SK-N-SH treated with all-trans-retinoic acid at 6 μM for 48 hours (cell line): ENCODE results near the gene ZNF420.

ENCODE experiments used
- CREB5 ChIP-seq: fragments of 250-450 bp; sonication (Bioruptor Pico); IDR thresholded peaks from 2 replicates; pipeline ENCODE4 v1.5.1; 2020; ENCODE audit warnings: low read depth, mild to moderate bottlenecking, moderate library complexity
- CSDC2 ChIP-seq: fragments of 250-450 bp; sonication (Bioruptor Pico); IDR thresholded peaks from 2 replicates; pipeline ENCODE4 v1.5.0; 2020; ENCODE audit warnings: mild to moderate bottlenecking, moderate library complexity
- CSRNP3 ChIP-seq: fragments of 250-450 bp; sonication (Bioruptor Pico); IDR thresholded peaks from 2 replicates; pipeline ENCODE4 v1.5.1; 2021; ENCODE audit warnings: mild to moderate bottlenecking, moderate library complexity
- PATZ1 ChIP-seq: fragments of 250-450 bp; sonication (Bioruptor Pico); IDR thresholded peaks from 2 replicates; pipeline ENCODE4 v1.8.0; 2020; ENCODE audit warnings: mild to moderate bottlenecking, moderate library complexity, borderline replicate concordance
- PPARA ChIP-seq: fragments of 250-450 bp; sonication (Bioruptor Pico); IDR thresholded peaks from 2 replicates; pipeline ENCODE4 v1.5.0; 2020; ENCODE audit warnings: mild to moderate bottlenecking, borderline replicate concordance
- RARB ChIP-seq: fragments of 250-450 bp; sonication (Bioruptor Pico); IDR thresholded peaks from 2 replicates; pipeline ENCODE4 v1.8.0; 2021; ENCODE audit warnings: mild to moderate bottlenecking, moderate library complexity
- TSHZ2 ChIP-seq: fragments of 250-450 bp; sonication (Bioruptor Pico); IDR thresholded peaks from 2 replicates; pipeline ENCODE4 v1.5.0; 2020; ENCODE audit warnings: mild to moderate bottlenecking, moderate library complexity
- ZFP3 ChIP-seq: fragments of 250-450 bp; sonication (Bioruptor Pico); IDR thresholded peaks from 2 replicates; pipeline ENCODE4 v1.5.0; 2020; ENCODE audit warnings: mild to moderate bottlenecking, moderate library complexity
- ZFP30 ChIP-seq: fragments of 450-650 bp; formaldehyde crosslinking; IDR thresholded peaks from 2 replicates; pipeline ENCODE4 v1.5.0; 2022; ENCODE audit warnings: mild to moderate bottlenecking, moderate library complexity
- ZNF8 ChIP-seq: fragments of 450-650 bp; formaldehyde crosslinking; IDR thresholded peaks from 2 replicates; pipeline ENCODE4 v1.5.0; 2020; ENCODE audit warnings: mild to moderate bottlenecking, moderate library complexity

- TF ChIP-seq PPARA (CRISPR knock-in tag) (no peak), CSRNP3 (no peak), RARB (no peak), CREB5 (CRISPR knock-in tag) (no peak), PATZ1 (CRISPR knock-in tag) (no peak), ZFP30 (CRISPR knock-in tag) (no peak), TSHZ2 (peak; percentile 63), CSDC2 (CRISPR knock-in tag) (no peak), ZNF8 (no peak), ZFP3 (no peak)
These were observed at the start of gene ZNF420 for GRCh38 chr19:37077934-37078716.
